ENCODE measurements around the gene COG3.

GRCh38 chr13:45417790-45418534 is 46.8 kb upstream of the COG3 start, which contains the start of gene SLC25A30:
- TF ChIP-seq POGK (CRISPR knock-in tag; conservative IDR thresholded peaks at IDR 0.05): peak; percentile 19; the same call in 1 of the 2 replicates
- no peak for TF ChIP-seq RCOR2 (CRISPR knock-in tag; IDR thresholded peaks at IDR 0.05)
- peak; percentile 89 for TF ChIP-seq TAF1 (CRISPR knock-in tag; IDR thresholded peaks at IDR 0.05)
- no peak for TF ChIP-seq FIP1L1 (IDR thresholded peaks at IDR 0.05; ENCODE audit: borderline replicate concordance, insufficient read depth, low read depth, low read length)
